Suppressor macrophage treated with lipopolysaccharide for 1 hour (primary cell): ENCODE data around the gene ZSWIM4.

Source experiments
- DNase-seq, 3 donors: peaks; one replicate each; pipeline ENCODE4 v3.0.0-alpha.2; 2020 to 2022

The ZSWIM4 gene

DNA sequence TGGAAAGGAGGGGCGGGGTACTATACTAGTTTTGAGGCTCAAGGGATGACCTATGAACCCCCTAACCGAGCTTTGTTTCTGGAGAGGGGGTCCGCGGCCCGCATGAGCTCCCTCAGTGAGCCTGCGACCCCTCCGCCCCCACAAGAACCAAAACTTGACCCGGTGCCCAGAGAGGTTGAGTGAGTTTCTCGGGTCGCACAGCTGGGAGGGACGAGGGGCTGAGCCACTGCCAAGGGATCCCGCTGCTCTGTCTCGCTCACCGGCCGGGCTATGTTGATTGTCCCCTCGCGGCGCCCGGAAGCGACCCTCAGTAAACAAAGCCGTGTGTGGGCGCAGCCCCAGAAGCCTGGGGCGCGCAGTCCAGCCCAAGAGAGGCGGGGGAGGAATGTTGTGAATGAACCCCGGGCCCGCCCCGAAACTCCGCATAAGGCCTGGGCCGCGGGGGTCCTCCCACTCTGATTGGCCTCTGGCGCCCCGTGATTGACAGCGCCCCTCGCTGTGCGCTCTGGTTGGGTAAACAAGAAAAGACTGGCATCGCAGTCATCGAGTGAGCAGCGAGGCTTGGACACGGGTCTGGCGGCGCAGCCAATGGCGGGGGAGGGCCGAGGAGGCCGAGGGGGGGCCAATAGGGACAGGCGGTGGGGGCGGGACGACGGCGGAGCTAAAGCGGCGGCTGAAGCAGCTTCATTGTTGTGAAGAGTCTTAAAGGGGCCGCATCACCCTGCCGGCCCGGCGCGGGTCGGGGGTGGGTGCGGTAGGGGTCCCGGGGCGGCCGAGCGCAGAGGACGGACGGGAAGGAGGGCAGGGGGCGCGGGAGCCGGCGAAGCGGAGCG, at the start of gene ZSWIM4:
ZSWIM4 (plus strand) TSS at position 687 of the 833 bp plus-strand sequence. CDS start 206 bp downstream, outside the sequence.
- DNase-seq: peak; percentile 99

DNA sequence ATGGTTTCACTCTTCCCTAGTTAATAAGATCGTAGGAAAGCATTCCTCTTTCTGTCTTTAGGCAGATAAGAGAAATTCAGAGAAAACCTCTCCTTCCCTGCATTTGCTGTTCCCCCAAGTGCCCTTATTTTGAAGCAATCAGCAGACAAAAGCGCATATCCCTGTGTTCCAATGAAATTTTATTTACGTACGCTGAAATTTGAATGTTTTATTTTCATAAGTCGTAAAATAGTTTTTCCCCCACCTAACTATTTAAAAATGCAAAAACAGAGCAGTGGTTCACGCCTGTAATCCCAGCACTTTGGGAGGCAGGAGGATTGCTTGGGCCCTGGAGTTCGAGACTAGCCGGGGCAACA, 48.2 kb upstream of the ZSWIM4 start:
- DNase-seq: no peak

DNA sequence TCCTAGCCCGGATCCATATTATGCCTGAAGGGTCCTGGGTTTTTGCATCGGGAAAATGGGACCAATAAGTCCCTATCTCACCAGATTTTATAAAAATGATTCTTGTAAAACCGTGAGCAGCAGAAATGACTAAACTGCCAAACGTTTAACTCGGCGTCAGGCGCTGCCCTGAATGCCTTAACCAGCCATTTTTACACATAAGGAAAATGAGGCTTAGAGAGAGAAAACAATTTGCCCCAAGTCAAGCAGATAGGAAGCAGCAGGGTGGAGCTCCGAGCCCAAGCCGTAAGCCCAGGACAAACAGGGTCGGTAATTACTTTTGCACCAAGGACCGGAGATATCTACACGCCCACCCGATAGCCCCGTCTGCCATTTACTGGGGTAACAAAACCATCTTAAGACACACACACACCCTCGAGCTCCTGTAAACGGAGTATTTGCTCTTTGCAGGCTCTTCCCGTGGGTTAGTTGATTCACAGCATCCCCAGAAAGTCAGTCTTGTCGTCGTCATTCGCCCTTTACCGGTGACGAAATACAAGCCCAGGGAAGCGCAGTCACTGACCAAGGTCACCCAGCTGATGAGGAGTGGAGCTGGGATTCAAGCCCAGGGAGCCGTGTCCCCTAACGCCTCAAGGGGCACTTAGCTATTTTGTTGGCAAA, 46.9 kb upstream of the ZSWIM4 start:
- DNase-seq: peak; percentile 62 to 67 (median 63)

- DNase-seq: no peak
Observed at GRCh38 chr19:13751436-13751835, 43.8 kb upstream of the ZSWIM4 start.

DNA sequence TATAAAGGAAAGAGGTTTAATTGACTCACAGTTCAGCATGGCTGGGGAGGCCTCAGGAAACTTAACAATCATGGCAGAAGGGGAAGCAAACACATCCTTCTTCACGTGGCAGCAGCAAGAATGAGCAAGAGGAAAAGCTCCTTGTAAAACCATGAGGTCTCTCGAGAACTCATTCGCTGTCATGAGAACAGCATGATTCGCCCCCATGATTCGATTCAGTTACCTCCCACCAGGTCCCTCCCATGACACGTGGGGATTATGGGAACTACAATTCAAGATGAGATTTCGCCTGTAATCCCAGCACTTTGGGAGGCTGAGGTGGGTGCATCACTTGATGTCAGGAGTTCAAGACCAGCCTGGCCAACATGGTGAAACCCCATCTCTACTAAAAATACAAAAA, 41.6 kb upstream of the ZSWIM4 start:
- DNase-seq: peak; percentile 47 to 72 (median 47)

DNA sequence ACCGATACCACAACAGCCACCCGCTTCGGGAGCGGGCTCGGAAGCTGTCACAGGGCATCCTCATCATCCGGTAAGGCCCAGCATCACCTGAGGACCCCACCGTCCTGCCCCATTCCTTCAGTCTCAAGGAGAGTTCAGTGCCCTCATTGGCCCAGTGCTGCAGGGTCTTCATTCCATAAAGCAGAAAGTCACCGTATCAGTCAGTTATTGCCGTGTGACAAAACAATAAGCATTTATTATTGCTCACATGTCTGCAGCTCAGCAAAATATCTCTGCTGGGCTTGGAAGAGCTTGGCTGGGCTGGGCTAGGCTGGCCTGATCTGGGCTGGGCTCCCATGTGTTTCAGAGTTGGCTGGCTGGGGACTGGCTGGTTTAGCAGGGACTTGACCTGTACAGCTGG, 39.0 kb upstream of the ZSWIM4 start:
- no peak for DNase-seq

GRCh38 chr19:13757805-13758772, 37.2 kb upstream of the ZSWIM4 start:
- no peak for DNase-seq

DNA sequence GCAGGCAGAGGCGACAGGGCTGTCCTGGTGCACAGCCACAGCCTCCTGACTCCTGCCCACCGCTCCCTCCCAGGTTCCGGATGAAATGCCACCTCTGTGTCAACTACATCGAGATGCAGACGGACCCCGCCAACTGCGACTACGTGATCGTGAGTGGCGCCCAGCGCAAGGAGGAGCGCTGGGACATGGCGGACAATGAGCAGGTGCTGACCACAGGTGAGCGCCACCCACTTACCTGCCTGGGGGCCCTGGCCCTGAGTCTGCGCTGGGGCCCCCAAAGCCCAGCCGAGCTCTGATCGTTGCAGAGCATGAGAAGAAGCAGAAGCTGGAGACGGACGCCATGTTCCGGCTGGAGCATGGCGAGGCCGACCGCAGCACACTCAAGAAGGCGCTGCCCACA, 36.4 kb upstream of the ZSWIM4 start:
- DNase-seq: no peak

DNA sequence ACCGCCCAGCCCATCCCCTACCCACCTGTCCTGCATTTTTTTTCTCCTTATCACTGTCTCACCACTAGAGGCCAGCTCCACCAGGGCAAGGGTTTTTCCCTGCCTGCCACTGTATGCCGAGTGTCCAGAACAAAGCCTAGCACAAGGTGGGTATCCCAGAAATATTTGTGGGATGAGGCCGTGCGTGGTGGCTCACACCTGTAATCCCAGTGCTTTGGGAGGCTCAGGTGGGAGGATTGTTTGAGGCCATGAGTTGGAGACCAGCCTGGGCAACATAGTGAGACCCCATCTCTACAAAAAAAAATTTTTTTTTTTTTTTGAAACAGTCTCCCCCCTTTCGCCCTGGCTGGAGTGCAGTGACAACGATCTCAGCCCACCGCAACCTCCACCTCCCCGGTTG, 33.8 kb upstream of the ZSWIM4 start:
- DNase-seq: no peak

GRCh38 chr19:13762635-13763235, 32.5 kb upstream of the ZSWIM4 start:
- DNase-seq: no peak

DNA sequence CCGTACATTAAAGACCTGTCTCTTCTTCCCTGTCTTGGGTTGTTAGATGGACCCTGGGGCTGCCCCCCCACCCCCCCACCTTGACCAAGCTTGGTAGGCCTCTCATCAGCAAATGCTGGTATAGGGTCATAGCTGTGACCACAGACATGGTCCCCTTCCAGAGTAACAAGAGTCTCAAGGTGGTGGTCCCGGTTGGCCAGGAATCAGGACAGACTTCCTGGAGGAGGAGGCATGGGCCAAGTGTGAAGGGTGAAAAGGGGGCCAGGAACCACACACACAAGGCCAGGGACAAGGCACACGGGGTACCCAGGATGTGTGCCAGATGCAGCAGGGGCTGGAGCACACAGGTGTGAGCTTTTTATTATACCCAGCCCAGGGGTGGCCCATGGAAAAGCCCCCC, 32.0 kb upstream of the ZSWIM4 start:
- DNase-seq: no peak

- DNase-seq: peak; percentile 54 to 87 (median 68)
Observed at GRCh38 chr19:13764101-13764807, 31.0 kb upstream of the ZSWIM4 start, which contains the start of gene MRI1. TSS of gene MRI1 (plus strand) at chr19:13764522. CDS start at chr19:13764589, 67 bp downstream.

- DNase-seq: peak; percentile 42 to 69 (median 55)
Observed at GRCh38 chr19:13764821-13765394, 30.3 kb upstream of the ZSWIM4 start.

- no peak for DNase-seq
Observed at GRCh38 chr19:13765395-13766094, 29.7 kb upstream of the ZSWIM4 start.

DNA sequence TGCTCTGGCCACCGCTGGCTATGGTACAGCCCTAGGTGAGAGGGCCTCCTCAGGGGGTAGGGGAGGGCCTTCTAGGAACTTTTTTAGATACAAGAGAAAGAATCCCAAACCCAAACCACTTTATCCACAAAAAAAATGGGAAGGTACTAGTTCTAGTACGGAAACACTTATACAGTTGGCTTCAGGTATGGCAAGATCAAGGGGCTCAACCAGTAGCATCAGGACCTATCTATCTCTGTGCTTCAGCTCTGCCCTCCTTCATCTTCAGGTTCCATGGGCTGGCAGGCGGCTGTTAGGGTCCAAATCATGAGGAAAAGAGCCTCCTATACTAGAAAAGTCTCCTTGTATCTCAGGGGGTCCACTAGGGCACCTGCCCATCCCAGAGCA, 29.2 kb upstream of the ZSWIM4 start:
- no peak for DNase-seq

DNA sequence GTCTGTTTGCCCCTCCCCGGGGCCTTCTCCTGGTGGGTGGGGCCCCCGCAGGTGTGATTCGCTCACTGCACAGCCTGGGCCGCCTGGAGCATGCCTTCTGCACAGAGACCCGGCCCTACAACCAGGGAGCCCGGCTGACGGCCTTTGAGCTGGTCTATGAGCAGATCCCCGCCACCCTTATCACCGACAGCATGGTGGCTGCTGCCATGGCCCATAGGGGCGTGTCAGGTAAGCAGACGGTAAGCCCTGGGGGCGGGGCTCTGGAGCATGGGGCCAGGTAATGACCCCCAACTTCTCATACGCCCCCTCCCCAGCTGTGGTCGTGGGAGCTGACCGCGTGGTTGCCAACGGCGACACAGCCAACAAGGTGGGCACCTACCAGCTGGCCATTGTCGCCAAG, 26.7 kb upstream of the ZSWIM4 start:
- no peak for DNase-seq

GRCh38 chr19:13770013-13770635, 25.1 kb upstream of the ZSWIM4 start:
- no peak for DNase-seq

GRCh38 chr19:13774217-13775191, 20.7 kb upstream of the ZSWIM4 start, which contains the start of gene C19orf53:
TSS of gene C19orf53 (plus strand) at chr19:13774456. CDS start at chr19:13774478, 22 bp downstream.
- DNase-seq: peak; percentile 94 to 95 (median 95)

GRCh38 chr19:13778398-13778797, 16.8 kb upstream of the ZSWIM4 start:
- no peak for DNase-seq
